ENCODE results near the gene JTB. TPM values are rescaled to one million over a fixed set of nuclear protein-coding genes. Genes with fewer than 3 reads are reported as not detected.

The JTB gene
- total RNA-seq, 1 experiment from 2014 or later: 202 TPM

DNA sequence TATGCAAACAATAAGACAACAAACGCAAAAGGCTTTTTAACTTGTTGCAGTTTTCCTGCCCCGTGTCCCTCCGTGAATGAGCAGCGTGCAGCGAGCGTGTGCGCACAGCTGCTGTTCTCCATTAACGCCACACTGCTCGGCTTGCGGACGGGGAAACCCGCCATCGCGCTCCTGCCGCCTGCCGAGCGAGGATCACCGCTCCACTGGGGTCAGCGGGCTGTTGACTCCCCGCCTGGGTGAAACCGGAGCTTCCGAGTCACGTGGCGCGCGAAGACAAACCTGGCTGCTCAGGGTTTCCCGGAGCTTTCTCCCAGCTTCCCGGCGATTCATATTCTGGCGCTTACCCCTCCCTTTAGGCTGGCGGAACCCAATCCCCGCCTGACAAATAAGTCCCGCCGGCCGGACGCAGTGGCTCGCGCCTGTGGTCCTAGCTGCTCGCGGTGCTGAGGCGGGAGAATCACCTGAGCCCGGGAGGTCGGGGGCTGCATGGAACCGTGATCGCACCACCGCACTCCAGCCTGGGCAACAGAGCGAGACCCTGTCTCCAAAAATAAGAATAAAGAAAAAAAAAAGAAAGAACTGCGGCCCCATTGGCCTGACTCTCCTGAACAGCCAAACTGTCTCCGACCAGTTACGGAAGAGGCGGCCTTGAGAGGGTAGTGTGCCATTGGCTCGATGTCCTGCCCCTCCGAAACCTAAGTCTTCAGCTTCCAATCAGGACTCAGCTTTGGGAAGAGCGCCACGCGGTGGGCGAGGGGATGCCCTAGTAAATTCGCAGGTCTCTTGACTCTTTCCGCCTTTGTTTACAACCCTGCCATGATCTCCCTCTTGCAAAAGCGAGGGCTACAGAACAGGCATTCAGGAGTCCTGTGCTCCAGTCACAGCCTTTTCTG, 10.1 kb downstream of the JTB start, which contains the start of gene CREB3L4:
Gene CREB3L4 (plus strand): TSS at position 796 of the 893 bp plus-strand sequence. CDS start 624 bp downstream, outside the sequence.
- DNase-seq: peak; percentile 93
- Histone ChIP-seq H3K4me3 (ENCODE audit: insufficient read depth, low read depth, low read length) (peak within 1 kb of the TSS; percentile 69), H3K36me3 (replicated peaks; ENCODE audit: control insufficient read depth, insufficient read depth, low read length) (no peaks in the 10 kb centered on the region; the same call in 1 of the 2 replicates), H3K27me3 (ENCODE audit: control insufficient read depth, insufficient read depth, low read length) (no peaks in the 10 kb centered on the region)

DNA sequence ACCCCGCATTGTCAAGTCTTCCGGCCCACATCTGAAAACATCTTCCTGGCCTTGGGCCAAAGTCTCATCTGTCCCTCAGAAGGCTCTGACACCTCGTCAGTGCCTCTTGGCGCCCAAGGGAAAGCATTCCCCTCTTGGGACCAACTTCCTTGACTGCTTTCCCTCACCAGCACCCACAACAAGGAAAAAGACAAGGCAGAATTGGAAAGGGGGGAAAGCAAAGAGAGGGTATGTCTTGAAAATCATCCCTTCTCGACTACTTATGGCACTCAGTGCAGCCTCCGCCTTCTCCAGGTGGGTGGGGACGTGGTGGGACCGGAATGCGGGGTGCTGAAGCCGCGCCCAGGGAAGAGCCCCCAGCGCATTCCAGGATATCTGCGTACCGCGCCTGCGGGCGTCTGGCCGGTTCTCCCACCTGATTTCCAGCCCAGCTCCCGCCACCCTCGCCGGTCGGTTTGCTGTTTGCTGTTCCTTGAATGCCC, 13.6 kb downstream of the JTB start:
- H3K4me3 ChIP-seq (ENCODE audit: insufficient read depth, low read depth, low read length): peak overlapping the region; percentile 53
- H3K27me3 ChIP-seq (ENCODE audit: control insufficient read depth, insufficient read depth, low read length): no peaks in the 10 kb centered on the region
- H3K36me3 ChIP-seq (replicated peaks; ENCODE audit: control insufficient read depth, insufficient read depth, low read length): peaks cover 24% of the 10 kb centered on the region
- DNase-seq: peak; percentile 86

DNA sequence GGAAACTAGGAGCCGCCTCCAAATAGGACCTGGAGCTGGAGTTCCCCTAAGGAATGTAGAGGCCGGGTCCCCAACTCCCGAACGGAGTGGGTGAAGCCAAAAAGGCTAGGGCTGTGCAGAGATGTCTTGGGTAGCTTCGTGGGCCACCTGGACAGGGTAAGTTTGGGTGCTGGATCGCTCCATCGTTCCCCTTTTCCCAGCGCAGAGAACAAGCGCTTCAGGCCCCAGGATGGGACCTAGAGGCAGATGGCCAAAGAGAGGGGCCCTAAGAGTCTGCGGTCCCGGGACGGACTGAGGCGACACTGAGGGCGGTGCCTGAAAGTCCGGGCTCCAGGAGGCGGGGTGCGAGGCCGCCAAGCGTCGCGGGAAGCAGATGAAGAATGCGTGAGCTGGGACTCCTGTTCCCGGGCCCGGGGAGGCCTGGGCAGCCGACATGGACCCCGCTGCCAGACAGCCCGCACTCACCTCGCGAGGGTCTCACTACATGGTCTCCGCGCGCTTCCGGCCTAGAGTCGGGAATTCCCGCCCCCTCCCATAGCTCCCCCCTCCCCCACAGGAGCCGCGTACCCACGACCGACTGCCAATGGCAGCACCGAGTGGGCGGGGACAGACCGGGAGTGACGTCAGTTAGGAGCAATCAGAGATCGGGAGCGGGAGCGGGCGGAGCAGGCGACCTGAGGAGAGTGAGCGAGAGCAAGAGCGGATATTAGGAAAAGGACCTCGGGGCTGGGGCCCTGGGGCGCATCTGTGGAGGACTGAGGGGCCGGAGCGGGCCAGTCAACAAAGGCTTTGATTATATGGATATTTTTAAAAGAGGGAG, 14.2 kb downstream of the JTB start, which contains the start of gene SLC39A1:
Gene SLC39A1 (minus strand): TSS at position 508 of the 820 bp plus-strand sequence. CDS start 822 bp downstream, outside the sequence.
- DNase-seq: peak; percentile 98
- Histone ChIP-seq H3K27me3 (ENCODE audit: control insufficient read depth, insufficient read depth, low read length) (no peaks in the 10 kb centered on the region), H3K4me3 (ENCODE audit: insufficient read depth, low read depth, low read length) (peak within 1 kb of the TSS; percentile 98)

DNA sequence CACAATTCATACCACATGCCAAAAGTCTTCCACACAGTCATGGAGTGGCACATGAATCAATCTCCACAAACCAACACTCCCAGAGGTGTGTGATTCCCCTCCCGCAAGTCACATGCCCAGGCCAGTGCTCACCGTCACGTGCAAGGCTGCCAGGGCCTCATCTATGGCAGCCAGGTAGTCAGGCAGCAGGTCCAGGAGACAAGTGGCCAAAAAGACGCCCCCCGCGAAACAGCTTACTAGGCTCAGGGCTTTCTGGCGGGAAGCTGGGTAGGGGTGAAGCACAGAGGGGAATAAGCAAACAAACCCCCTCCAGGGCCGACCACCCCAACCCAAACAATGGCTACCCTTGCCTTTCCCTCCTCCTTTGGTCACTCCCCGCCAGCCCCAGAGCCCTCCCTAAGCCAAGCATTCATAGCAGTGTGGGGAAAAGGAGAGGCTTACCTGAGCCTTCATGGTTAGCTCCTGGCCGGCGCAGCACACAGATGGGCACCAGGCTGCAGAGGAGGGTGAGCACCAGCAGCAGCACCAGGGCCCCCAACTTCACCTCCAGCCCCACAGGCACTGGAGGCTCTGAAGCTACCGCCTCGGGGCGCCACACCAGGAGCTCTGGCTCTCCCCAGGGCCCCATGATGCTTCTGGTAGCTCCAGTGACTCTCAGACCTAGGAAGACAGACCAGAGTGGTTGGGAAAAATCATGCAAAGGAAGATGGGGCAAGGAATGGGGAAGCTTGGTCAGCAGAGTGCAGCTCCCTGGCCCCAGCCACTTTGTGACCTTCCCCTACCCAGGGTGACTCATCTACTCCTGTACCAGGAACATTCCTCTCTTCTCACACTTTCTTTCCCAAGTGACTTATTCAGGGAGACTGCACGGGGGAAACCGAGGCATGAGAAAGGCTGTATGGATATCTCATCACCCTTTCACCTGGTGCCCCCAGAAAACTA, 15.1 kb downstream of the JTB start:
- H3K4me3 ChIP-seq (ENCODE audit: insufficient read depth, low read depth, low read length): peak overlapping the region; percentile 98
- no peaks in the 10 kb centered on the region for H3K27me3 ChIP-seq (ENCODE audit: control insufficient read depth, insufficient read depth, low read length)
- DNase-seq: peak; percentile 60
- peaks cover 24% of the 10 kb centered on the region for H3K36me3 ChIP-seq (replicated peaks; ENCODE audit: control insufficient read depth, insufficient read depth, low read length)

More for the DNA sequence above, 14.2 kb downstream of the JTB start, which contains the start of gene SLC39A1:
- H3K36me3 ChIP-seq (replicated peaks; ENCODE audit: control insufficient read depth, insufficient read depth, low read length): peaks cover 24% of the 10 kb centered on the region

DNA sequence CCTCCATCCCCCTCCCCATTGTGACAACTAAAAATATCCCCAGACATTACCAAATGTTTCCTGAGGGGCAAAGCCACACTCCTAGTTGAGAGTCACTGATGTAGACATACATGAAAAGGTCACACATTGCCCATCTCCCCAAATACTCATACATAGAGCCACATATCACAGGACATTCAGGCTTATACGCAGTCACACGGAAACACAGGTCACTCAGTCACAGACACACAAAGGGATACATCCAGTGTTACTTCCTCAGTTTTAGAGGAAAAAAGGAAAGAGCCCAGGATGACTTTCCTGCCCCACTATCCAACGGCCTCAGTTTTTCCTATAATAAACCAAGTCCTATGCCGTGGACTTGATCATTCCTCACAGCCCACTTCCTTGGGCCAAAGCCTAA, 16.1 kb downstream of the JTB start:
- Histone ChIP-seq H3K36me3 (replicated peaks; ENCODE audit: control insufficient read depth, insufficient read depth, low read length) (peaks cover 24% of the 10 kb centered on the region), H3K4me3 (ENCODE audit: insufficient read depth, low read depth, low read length) (peak overlapping the region; percentile 98), H3K27me3 (ENCODE audit: control insufficient read depth, insufficient read depth, low read length) (no peaks in the 10 kb centered on the region)
- no peak for DNase-seq

DNA sequence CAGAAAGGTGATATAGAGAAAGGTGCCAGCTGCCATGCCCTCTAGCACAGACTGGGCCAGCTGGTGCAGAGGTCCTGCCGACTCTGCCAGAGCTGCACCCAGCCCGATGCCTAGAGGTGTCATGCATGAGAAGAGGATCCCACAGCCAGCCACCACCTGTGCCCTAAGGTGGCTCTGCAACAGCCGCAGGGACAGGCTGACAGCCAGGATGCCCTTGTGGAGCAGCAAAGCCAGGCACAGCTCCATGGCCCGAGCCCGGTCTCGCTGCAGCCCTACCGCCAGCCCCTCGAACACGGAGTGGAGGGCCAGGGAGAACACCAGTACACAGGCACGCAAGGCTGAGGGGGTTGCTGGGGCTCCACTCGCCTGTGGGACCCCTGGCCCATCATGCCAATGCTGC, 17.3 kb downstream of the JTB start:
- DNase-seq: peak; percentile 7
- no peak overlapping the region for H3K4me3 ChIP-seq (ENCODE audit: insufficient read depth, low read depth, low read length)

DNA sequence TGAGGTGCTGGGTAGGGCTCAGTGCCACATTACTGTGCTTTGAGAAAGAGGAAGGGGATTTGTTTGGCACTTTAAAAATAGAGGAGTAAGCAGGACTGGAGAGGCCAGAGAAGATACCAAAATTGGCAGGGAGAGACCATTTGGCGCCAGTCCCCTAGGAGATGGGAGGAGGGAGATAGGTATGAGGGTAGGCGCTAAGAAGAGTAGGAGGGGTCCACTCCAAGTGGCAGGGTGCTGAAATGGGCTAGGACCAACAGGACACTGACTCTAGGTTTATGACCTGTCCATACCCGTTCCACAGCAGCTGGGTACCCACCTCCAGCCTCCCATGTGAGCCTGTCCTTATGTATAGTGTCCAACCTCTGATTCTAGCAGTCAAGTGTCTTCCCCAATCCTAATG, 18.0 kb downstream of the JTB start:
- Histone ChIP-seq H3K4me3 (ENCODE audit: insufficient read depth, low read depth, low read length) (no peak overlapping the region), H3K27me3 (ENCODE audit: control insufficient read depth, insufficient read depth, low read length) (no peaks in the 10 kb centered on the region), H3K36me3 (replicated peaks; ENCODE audit: control insufficient read depth, insufficient read depth, low read length) (peaks cover 24% of the 10 kb centered on the region)
- DNase-seq: peak; percentile 41

More for the DNA sequence above, 17.3 kb downstream of the JTB start:
- no peaks in the 10 kb centered on the region for H3K27me3 ChIP-seq (ENCODE audit: control insufficient read depth, insufficient read depth, low read length)
- peaks cover 24% of the 10 kb centered on the region for H3K36me3 ChIP-seq (replicated peaks; ENCODE audit: control insufficient read depth, insufficient read depth, low read length)

DNA sequence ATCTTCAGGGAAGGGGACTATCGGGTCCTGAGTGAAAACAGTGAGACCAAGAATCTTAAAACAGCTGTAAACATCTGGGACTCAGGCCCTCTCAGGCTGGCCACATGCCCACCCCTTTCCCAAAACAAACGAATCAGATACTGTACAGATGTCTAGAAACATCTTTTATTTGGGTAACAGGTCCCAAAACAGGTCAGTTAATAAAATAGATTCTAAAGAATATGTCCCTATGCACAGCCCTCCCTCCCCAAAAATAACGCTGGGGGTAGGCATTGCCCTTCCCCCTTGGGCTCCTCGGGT, 18.6 kb downstream of the JTB start:
- Histone ChIP-seq H3K4me3 (ENCODE audit: insufficient read depth, low read depth, low read length) (no peak overlapping the region; the same call in 1 of the 2 replicates), H3K27me3 (ENCODE audit: control insufficient read depth, insufficient read depth, low read length) (no peaks in the 10 kb centered on the region), H3K36me3 (replicated peaks; ENCODE audit: control insufficient read depth, insufficient read depth, low read length) (peaks cover 24% of the 10 kb centered on the region)
- no peak for DNase-seq

DNA sequence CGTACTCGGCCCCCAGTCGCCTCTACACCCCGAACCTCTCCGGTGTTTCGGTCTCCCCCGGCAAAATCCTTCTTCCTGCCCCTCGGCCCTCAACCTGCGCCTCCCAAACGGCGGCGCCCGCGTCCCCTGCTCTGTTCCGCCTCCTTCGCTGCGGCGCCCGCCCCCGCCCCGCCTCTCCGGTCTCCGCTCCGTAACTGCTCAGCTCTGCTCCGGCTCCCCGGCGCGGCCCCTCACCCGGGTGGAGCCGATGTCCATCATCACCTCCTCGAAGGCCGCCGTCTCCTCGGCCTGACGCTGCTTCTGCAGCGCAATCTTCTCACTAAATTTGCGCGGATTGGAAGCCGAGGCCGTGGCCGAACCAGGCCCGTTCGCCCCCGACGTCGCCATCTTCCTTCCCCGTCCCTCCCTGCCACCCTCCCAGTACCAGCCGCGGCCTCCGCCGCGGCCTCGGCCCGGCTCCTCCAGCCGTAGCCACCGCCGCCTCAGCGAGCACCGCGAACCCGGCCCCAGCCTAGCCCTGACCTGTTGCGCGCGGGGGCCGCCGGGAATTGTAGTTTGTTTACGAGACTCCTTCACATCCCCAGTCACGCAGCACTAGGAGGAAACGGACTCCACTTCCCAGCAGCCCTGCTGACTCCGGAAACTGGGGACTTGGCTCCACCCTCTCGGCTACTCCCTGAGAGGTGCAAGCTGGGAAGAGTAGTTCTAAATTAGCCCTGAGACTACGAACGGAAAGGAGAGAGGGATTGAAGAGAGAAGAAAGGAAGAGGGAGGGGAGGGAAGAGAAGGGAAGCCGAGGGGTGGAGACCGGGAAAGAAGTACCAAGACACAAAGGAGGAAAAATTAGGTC, 19.1 kb downstream of the JTB start, which contains the start of gene CRTC2:
Gene CRTC2 (minus strand): TSS at position 502 of the 850 bp plus-strand sequence. CDS start 115 bp downstream, at position 387.
- Histone ChIP-seq H3K27me3 (ENCODE audit: control insufficient read depth, insufficient read depth, low read length) (no peaks in the 10 kb centered on the region), H3K36me3 (replicated peaks; ENCODE audit: control insufficient read depth, insufficient read depth, low read length) (peaks cover 25% of the 10 kb centered on the region), H3K4me3 (ENCODE audit: insufficient read depth, low read depth, low read length) (peak within 1 kb of the TSS; percentile 97)
- peak; percentile 98 for DNase-seq

DNA sequence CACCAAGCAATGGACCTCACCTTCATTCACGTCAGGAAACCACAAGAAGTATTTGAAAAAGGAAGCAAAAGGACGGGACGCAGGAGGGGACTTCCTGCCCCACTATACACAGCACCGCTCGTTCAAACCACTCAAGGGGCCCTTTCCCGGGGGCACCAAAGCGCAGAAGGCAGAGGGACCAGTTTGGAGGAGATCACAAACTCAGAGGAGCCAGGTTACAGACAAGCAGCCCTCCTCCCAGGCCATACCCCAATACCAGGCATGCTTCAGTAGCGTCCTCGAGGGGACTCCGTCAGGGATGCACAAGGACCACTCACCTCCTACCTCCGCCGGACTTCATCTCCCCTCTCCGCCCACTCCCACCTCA, 19.7 kb downstream of the JTB start:
- H3K36me3 ChIP-seq (replicated peaks; ENCODE audit: control insufficient read depth, insufficient read depth, low read length): peaks cover 25% of the 10 kb centered on the region
- no peaks in the 10 kb centered on the region for H3K27me3 ChIP-seq (ENCODE audit: control insufficient read depth, insufficient read depth, low read length)
- peak overlapping the region; percentile 97 for H3K4me3 ChIP-seq (ENCODE audit: insufficient read depth, low read depth, low read length)
- DNase-seq: no peak

DNA sequence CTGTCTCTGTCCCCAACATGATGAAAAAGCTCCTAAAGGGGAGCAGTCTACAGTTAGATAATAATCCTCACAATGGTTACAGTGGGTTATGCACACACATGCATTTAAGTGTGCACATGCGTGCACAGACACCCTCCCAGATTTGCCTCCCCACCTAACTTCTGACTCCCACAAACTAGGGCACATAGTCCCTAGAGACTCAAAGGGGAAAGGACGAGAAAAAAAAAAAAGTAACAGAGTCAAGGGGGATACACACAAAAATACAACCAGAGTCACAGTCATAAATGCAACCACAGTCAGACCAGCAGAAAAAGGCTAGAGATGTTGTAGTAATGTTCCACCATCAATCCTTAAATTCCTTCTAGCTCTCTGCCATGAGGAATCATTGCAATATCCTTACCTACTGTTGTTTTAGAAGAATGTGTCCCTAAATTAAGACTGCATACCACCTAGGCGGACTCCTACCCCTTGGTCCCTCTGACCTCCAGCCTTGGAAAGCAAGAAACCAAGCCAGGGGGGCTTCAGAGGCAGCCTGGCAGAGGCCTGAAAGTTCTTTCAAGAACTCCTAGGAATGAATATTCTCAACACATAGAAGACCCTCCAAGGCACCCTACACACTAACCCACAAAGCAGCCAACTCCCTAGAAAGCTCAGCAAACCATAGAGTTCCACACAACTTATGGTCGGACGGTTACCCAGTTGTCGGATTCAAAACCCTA, 20.3 kb downstream of the JTB start:
- peak overlapping the region; percentile 97 for H3K4me3 ChIP-seq (ENCODE audit: insufficient read depth, low read depth, low read length)
- peak; percentile 31 for DNase-seq
- no peaks in the 10 kb centered on the region for H3K27me3 ChIP-seq (ENCODE audit: control insufficient read depth, insufficient read depth, low read length)
- H3K36me3 ChIP-seq (replicated peaks; ENCODE audit: control insufficient read depth, insufficient read depth, low read length): peaks cover 30% of the 10 kb centered on the region

DNA sequence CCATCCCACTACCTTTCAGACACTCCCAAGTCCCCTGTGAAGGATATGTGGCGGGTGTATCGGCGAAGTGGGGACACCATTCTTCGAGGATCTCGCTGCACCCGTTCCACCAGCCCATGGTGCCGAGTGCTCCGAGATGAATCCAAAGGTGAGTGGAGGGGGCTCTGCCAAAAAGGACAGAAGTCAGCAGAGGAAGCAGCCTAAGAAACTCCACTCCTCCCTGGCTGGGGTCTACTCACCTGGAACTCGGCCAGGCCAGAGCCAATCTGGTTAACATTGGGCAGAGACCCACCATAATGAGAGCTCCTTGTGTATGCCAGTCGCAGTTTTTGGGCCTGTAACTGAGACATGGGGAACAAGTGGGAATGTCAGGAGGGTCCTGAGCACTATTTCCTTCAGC, 22.6 kb downstream of the JTB start:
- Histone ChIP-seq H3K4me3 (ENCODE audit: insufficient read depth, low read depth, low read length) (no peak overlapping the region), H3K27me3 (ENCODE audit: control insufficient read depth, insufficient read depth, low read length) (no peaks in the 10 kb centered on the region), H3K36me3 (replicated peaks; ENCODE audit: control insufficient read depth, insufficient read depth, low read length) (peaks cover 24% of the 10 kb centered on the region)
- DNase-seq: no peak
